ENCODE results near the gene UHRF2. TPM values are rescaled to one million over a fixed set of nuclear protein-coding genes. Genes with fewer than 3 reads are reported as not detected.
"Not testable (repeated sequence)": the region's sequence is repeated elsewhere in the genome, so short reads cannot be mapped to it uniquely, and the experiment has no call there.

The UHRF2 gene
- total RNA-seq, 1 experiment from 2014 or later = 47.0 TPM

GRCh38 chr9:6489099-6489498, 76.1 kb downstream of the UHRF2 start:
- no peak overlapping the region for H3K4me3 ChIP-seq (ENCODE audit: insufficient read depth, low read depth, low read length)
- H3K36me3 ChIP-seq (replicated peaks; ENCODE audit: control insufficient read depth, insufficient read depth, low read length) = no peaks in the 10 kb centered on the region; the same call in 1 of the 2 replicates
- no peak for DNase-seq
- no peaks in the 10 kb centered on the region for H3K27me3 ChIP-seq (ENCODE audit: control insufficient read depth, insufficient read depth, low read length)

GRCh38 chr9:6490863-6491262, 77.9 kb downstream of the UHRF2 start:
- no peaks in the 10 kb centered on the region; the same call in 1 of the 2 replicates for H3K36me3 ChIP-seq (replicated peaks; ENCODE audit: control insufficient read depth, insufficient read depth, low read length)
- H3K4me3 ChIP-seq (ENCODE audit: insufficient read depth, low read depth, low read length) = no peak overlapping the region
- no peaks in the 10 kb centered on the region for H3K27me3 ChIP-seq (ENCODE audit: control insufficient read depth, insufficient read depth, low read length)
- DNase-seq = no peak

GRCh38 chr9:6495466-6495865, 82.5 kb downstream of the UHRF2 start:
- H3K27me3 ChIP-seq (ENCODE audit: control insufficient read depth, insufficient read depth, low read length) = no peaks in the 10 kb centered on the region
- H3K4me3 ChIP-seq (ENCODE audit: insufficient read depth, low read depth, low read length) = no peak overlapping the region
- H3K36me3 ChIP-seq (replicated peaks; ENCODE audit: control insufficient read depth, insufficient read depth, low read length) = peaks cover 6% of the 10 kb centered on the region
- no peak for DNase-seq

GRCh38 chr9:6498982-6499381, 86.0 kb downstream of the UHRF2 start:
- Histone ChIP-seq H3K4me3 (ENCODE audit: insufficient read depth, low read depth, low read length) (no peak overlapping the region), H3K36me3 (replicated peaks; ENCODE audit: control insufficient read depth, insufficient read depth, low read length) (peaks cover 9% of the 10 kb centered on the region), H3K27me3 (ENCODE audit: control insufficient read depth, insufficient read depth, low read length) (no peaks in the 10 kb centered on the region)
- no peak for DNase-seq

- no peak for DNase-seq
- Histone ChIP-seq H3K4me3 (ENCODE audit: insufficient read depth, low read depth, low read length) (no peak overlapping the region), H3K27me3 (ENCODE audit: control insufficient read depth, insufficient read depth, low read length) (no peaks in the 10 kb centered on the region), H3K36me3 (replicated peaks; ENCODE audit: control insufficient read depth, insufficient read depth, low read length) (peaks cover 9% of the 10 kb centered on the region)
These were observed 88.7 kb downstream of the UHRF2 start for GRCh38 chr9:6501526-6502210.

- H3K36me3 ChIP-seq (replicated peaks; ENCODE audit: control insufficient read depth, insufficient read depth, low read length) = peaks cover 7% of the 10 kb centered on the region
- no peak for DNase-seq
- H3K27me3 ChIP-seq (ENCODE audit: control insufficient read depth, insufficient read depth, low read length) = no peaks in the 10 kb centered on the region
- no peak overlapping the region for H3K4me3 ChIP-seq (ENCODE audit: insufficient read depth, low read depth, low read length)
These were observed 89.4 kb downstream of the UHRF2 start for GRCh38 chr9:6502399-6502798.

GRCh38 chr9:6506571-6506970, 93.6 kb downstream of the UHRF2 start:
- Histone ChIP-seq H3K36me3 (replicated peaks; ENCODE audit: control insufficient read depth, insufficient read depth, low read length) (no peaks in the 10 kb centered on the region; the same call in none of the 2 replicates), H3K4me3 (ENCODE audit: insufficient read depth, low read depth, low read length) (no peak overlapping the region), H3K27me3 (ENCODE audit: control insufficient read depth, insufficient read depth, low read length) (no peaks in the 10 kb centered on the region)
- DNase-seq = no peak

- no peaks in the 10 kb centered on the region for H3K36me3 ChIP-seq (replicated peaks; ENCODE audit: control insufficient read depth, insufficient read depth, low read length)
- no peak overlapping the region for H3K4me3 ChIP-seq (ENCODE audit: insufficient read depth, low read depth, low read length)
- no peaks in the 10 kb centered on the region for H3K27me3 ChIP-seq (ENCODE audit: control insufficient read depth, insufficient read depth, low read length)
- no peak for DNase-seq
These were observed 99.2 kb downstream of the UHRF2 start for GRCh38 chr9:6512085-6512657.

GRCh38 chr9:6522263-6522662, 109.3 kb downstream of the UHRF2 start:
- no peaks in the 10 kb centered on the region for H3K36me3 ChIP-seq (replicated peaks; ENCODE audit: control insufficient read depth, insufficient read depth, low read length)
- no peak overlapping the region for H3K4me3 ChIP-seq (ENCODE audit: insufficient read depth, low read depth, low read length)
- no peaks in the 10 kb centered on the region for H3K27me3 ChIP-seq (ENCODE audit: control insufficient read depth, insufficient read depth, low read length)
- no peak for DNase-seq

- no peak overlapping the region for H3K4me3 ChIP-seq (ENCODE audit: insufficient read depth, low read depth, low read length)
- no peaks in the 10 kb centered on the region for H3K27me3 ChIP-seq (ENCODE audit: control insufficient read depth, insufficient read depth, low read length)
- DNase-seq = no peak
- peaks cover 2% of the 10 kb centered on the region; the same call in 1 of the 2 replicates for H3K36me3 ChIP-seq (replicated peaks; ENCODE audit: control insufficient read depth, insufficient read depth, low read length)
These were observed 112.5 kb downstream of the UHRF2 start for GRCh38 chr9:6525326-6526045.

- no peak overlapping the region for H3K4me3 ChIP-seq (ENCODE audit: insufficient read depth, low read depth, low read length)
- no peaks in the 10 kb centered on the region for H3K27me3 ChIP-seq (ENCODE audit: control insufficient read depth, insufficient read depth, low read length)
- no peak for DNase-seq
- peaks cover 11% of the 10 kb centered on the region for H3K36me3 ChIP-seq (replicated peaks; ENCODE audit: control insufficient read depth, insufficient read depth, low read length)
These were observed 122.6 kb downstream of the UHRF2 start for GRCh38 chr9:6535594-6535993.

GRCh38 chr9:6538666-6539071, 125.7 kb downstream of the UHRF2 start:
- Histone ChIP-seq H3K36me3 (replicated peaks; ENCODE audit: control insufficient read depth, insufficient read depth, low read length) (peaks cover 12% of the 10 kb centered on the region), H3K4me3 (ENCODE audit: insufficient read depth, low read depth, low read length) (no peak overlapping the region), H3K27me3 (ENCODE audit: control insufficient read depth, insufficient read depth, low read length) (no peaks in the 10 kb centered on the region)
- no peak for DNase-seq

- H3K4me3 ChIP-seq (ENCODE audit: insufficient read depth, low read depth, low read length); DNase-seq; H3K27me3 ChIP-seq (ENCODE audit: control insufficient read depth, insufficient read depth, low read length): not testable (repeated sequence)
- H3K36me3 ChIP-seq (replicated peaks; ENCODE audit: control insufficient read depth, insufficient read depth, low read length) = peaks cover 12% of the 10 kb centered on the region
These were observed 129.6 kb downstream of the UHRF2 start for GRCh38 chr9:6542617-6543016.

GRCh38 chr9:6543204-6543603, 130.2 kb downstream of the UHRF2 start:
- H3K4me3 ChIP-seq (ENCODE audit: insufficient read depth, low read depth, low read length) = no peak overlapping the region
- no peak for DNase-seq
- peaks cover 12% of the 10 kb centered on the region for H3K36me3 ChIP-seq (replicated peaks; ENCODE audit: control insufficient read depth, insufficient read depth, low read length)
- no peaks in the 10 kb centered on the region for H3K27me3 ChIP-seq (ENCODE audit: control insufficient read depth, insufficient read depth, low read length)
